Heart right ventricle (tissue), 16 donors: ENCODE results near the gene SHISAL2B. TPM values are rescaled to one million over a fixed set of nuclear protein-coding genes. Genes with fewer than 3 reads are reported as not detected.
"Not testable (repeated sequence)": the region's sequence is repeated elsewhere in the genome, so short reads cannot be mapped to it uniquely, and the experiment has no call there.

ENCODE experiments used
- ATAC-seq, 8 donors: fragments of 200-7000 bp; cut with Tn5 transposase; one replicate each; pipeline ENCODE4 v1.9.1; 2020; ENCODE audit warnings: mild to moderate bottlenecking in 8 of 8, moderate library complexity in 8 of 8, moderate number of reproducible peaks in 1 of 8
- DNase-seq, 2 donors: peaks; one replicate each; pipeline ENCODE4 v3.0.0-alpha.2; 2020
- H3K27ac ChIP-seq, 10 donors: fragments of 200-600 bp; sonication (generic) in 2 of 10; one replicate each; pipeline versions ENCODE4 v1.5.0 to v1.8.0; 2020 to 2022; ENCODE audit warnings: mild to moderate bottlenecking in 3 of 10
- H3K27me3 ChIP-seq, 7 donors: fragments of 200-600 bp; one replicate each; pipeline ENCODE4 v1.8.0; 2021 to 2022; ENCODE audit warnings: mild to moderate bottlenecking in 2 of 7
- H3K36me3 ChIP-seq, 9 donors: fragments of 200-600 bp; sonication (generic) in 1 of 9; one replicate each; pipeline versions ENCODE4 v1.5.0 to v1.8.0; 2020 to 2022; ENCODE audit warnings: mild to moderate bottlenecking in 2 of 9
- H3K4me1 ChIP-seq, 9 donors: fragments of 200-600 bp; sonication (generic) in 1 of 9; one replicate each; pipeline versions ENCODE4 v1.5.0 to v1.8.0; 2020 to 2022; ENCODE audit warnings: mild to moderate bottlenecking in 4 of 9
- H3K4me3 ChIP-seq, 10 donors: fragments of 200-600 bp; sonication (generic) in 2 of 10; one replicate each; pipeline versions ENCODE4 v1.5.0 to v1.8.0; 2020 to 2022; ENCODE audit warnings: mild to moderate bottlenecking in 7 of 10, moderate library complexity in 2 of 10
- H3K9me3 ChIP-seq, 11 donors: fragments of 200-600 bp in 10 of 11; sonication (generic) in 2 of 11; one replicate each; pipeline versions ENCODE4 v1.5.0 to v1.8.0; 2013 to 2022; ENCODE audit warnings: mild to moderate bottlenecking in 2 of 11, control low read depth in 1 of 11, moderate library complexity in 1 of 11
- CTCF ChIP-seq, 9 donors: fragments of 200-600 bp; sonication (generic) in 2 of 9; IDR thresholded peaks; one replicate each; pipeline versions ENCODE4 v1.5.0 to v1.8.0; 2021 to 2022; ENCODE audit warnings: antibody characterized with exemption in 9 of 9, mild to moderate bottlenecking in 5 of 9, moderate library complexity in 1 of 9
- WGBS, 2 donors: extraction: QIAGEN DNeasy Blood & Tissue Kit; methylation state at CpG; one replicate each; pipeline ENCODE4 v1.1.7; 2013; ENCODE audit warnings: inconsistent platforms in 1 of 2; 5-methylcytosine and 5-hydroxymethylcytosine counted together
- intact Hi-C, 10 donors: fragments of 100-400 bp; cut with DNase I; formaldehyde crosslinking; loops; one replicate each; pipeline versions ENCODE4 v1.11.1 to v1.14.2; 2022
- polyA plus RNA-seq, 2 donors: library from polyadenylated mRNA; stranded (reverse); fragments of 200-250 nt; gene quantifications; one replicate each; pipeline ENCODE4 v1.2.3, GENCODE V29; 2013
- total RNA-seq, 10 donors: library from RNA; stranded (reverse); fragmentation: NEBNext Ultra II Directional in 3 of 10; extraction: Animal tissue kit (Norgen Biotek cat#: 25700) in 3 of 10; gene quantifications; one replicate each; pipeline versions ENCODE4 v1.2.1 to v1.2.4, GENCODE V29; 2021 to 2023
- donor health status: Arrhythmogenic right ventricular cardiomyopathy.
- donor health status: ischemic (EF 13 %, LVEDD 7.1; RV severe dilation, severe dysfunction).
- donor health status: healthy with polysubstance abuse.
- donor health status: DM: no; HTN: yes; CAD: no.
- donor health status: DM: no; HTN: no; CAD: no.
- donor health status: ischemic (EF 25% LVEDD 6.9; RV normal size, moderate dysfunction).
- donor health status: ischemic (EF 25% LVEDD 5.7; RV mildly dilated, moderate dysfunction).
- donor health status: healthy.
- donor health status: DM: yes; HTN: yes; CAD: no.
- donor health status: Ischemic cardiomyopathy.
- donor health status: ischemic (EF 35%, LVEDD 5.7; RV mildly dilated, moderate dysfunction).
- donor health status: nonischemic (EF 11% LVEDD 7.7; RV severe dilation, severe dysfunction).
- donor health status: DM: yes; HTN: yes; CAD: no.
- donor health status: PGD.
- donor health status: ischemic (EF 29% LVEDD 5.4; RV normal size, mild dysfunction).
- donor health status: nonischemic (EF 23%, LVEDD 6.1; RV moderate dilation, normal function).

Gene SHISAL2B
- total and polyA plus RNA-seq, 12 donors = not detected

GRCh38 chr5:64707191-64707590 is 16.9 kb downstream of the SHISAL2B start:
- peaks cover 0 to 22% (median 4%) of the 10 kb centered on the region in 7 donors for H3K27me3 ChIP-seq
- ATAC-seq (no peak), DNase-seq (no peak)
- WGBS, 2 donors = 68 to 76% methylated on average over 2 of the region's 2 CpGs
- H3K36me3 ChIP-seq = no peaks in the 10 kb centered on the region
- intact Hi-C loops = no loop called here
- H3K4me1 ChIP-seq = no peaks in the 10 kb centered on the region
- no peak for TF ChIP-seq CTCF (IDR thresholded peaks at IDR 0.05)
- H3K27ac ChIP-seq = no peak overlapping the region
- H3K9me3 ChIP-seq = peaks cover 0 to 3% (median 0%) of the 10 kb centered on the region in 11 donors
- H3K4me3 ChIP-seq = no peak overlapping the region

GRCh38 chr5:64714495-64714894 is 24.2 kb downstream of the SHISAL2B start:
- H3K27me3 ChIP-seq, H3K4me1 ChIP-seq, DNase-seq, H3K27ac ChIP-seq, H3K9me3 ChIP-seq, ATAC-seq, intact Hi-C loops, H3K36me3 ChIP-seq, H3K4me3 ChIP-seq: not testable (repeated sequence)
- WGBS, 2 donors = 87 to 88% methylated on average over 7 to 12 of the region's 16 CpGs

GRCh38 chr5:64722588-64722987 is 32.3 kb downstream of the SHISAL2B start:
- intact Hi-C loops = no loop called here
- peaks cover 0 to 72% (median 15%) of the 10 kb centered on the region in 9 donors for H3K36me3 ChIP-seq
- H3K27me3 ChIP-seq = no peaks in the 10 kb centered on the region
- TF ChIP-seq CTCF (IDR thresholded peaks at IDR 0.05) = no peak
- H3K27ac ChIP-seq = no peak overlapping the region
- H3K4me3 ChIP-seq = no peak overlapping the region
- no peak for DNase-seq
- 82 to 98% methylated on average over 3 of the region's 3 CpGs for WGBS, 2 donors
- ATAC-seq = no peak
- H3K4me1 ChIP-seq = no peaks in the 10 kb centered on the region
- no peaks in the 10 kb centered on the region for H3K9me3 ChIP-seq

GRCh38 chr5:64727150-64727549 is 36.8 kb downstream of the SHISAL2B start:
- Histone ChIP-seq H3K36me3 (peaks cover 0 to 82% (median 9%) of the 10 kb centered on the region in 9 donors), H3K27ac (no peak overlapping the region), H3K27me3 (no peaks in the 10 kb centered on the region), H3K9me3 (no peaks in the 10 kb centered on the region), H3K4me3 (no peak overlapping the region), H3K4me1 (no peaks in the 10 kb centered on the region)
- TF ChIP-seq CTCF (IDR thresholded peaks at IDR 0.05) = no peak
- no peak for ATAC-seq
- DNase-seq = no peak
- intact Hi-C loops = no loop called here
- WGBS, 2 donors = 96% methylated on average over 2 of the region's 2 CpGs

GRCh38 chr5:64742411-64742810 is 52.1 kb downstream of the SHISAL2B start:
- no peak for TF ChIP-seq CTCF (IDR thresholded peaks at IDR 0.05)
- no peak for DNase-seq

More at GRCh38 chr5:64742411-64742810, 52.1 kb downstream of the SHISAL2B start:
- intact Hi-C loops = no loop called here
- H3K4me3 ChIP-seq = no peak overlapping the region
- no peaks in the 10 kb centered on the region for H3K27me3 ChIP-seq
- H3K36me3 ChIP-seq = peaks cover 0 to 46% (median 5%) of the 10 kb centered on the region in 9 donors
- 88 to 95% methylated on average over 1 of the region's 1 CpG for WGBS, 2 donors
- no peaks in the 10 kb centered on the region for H3K9me3 ChIP-seq
- no peak for ATAC-seq
- no peak overlapping the region for H3K27ac ChIP-seq
- H3K4me1 ChIP-seq = peaks cover 0 to 12% (median 4%) of the 10 kb centered on the region in 9 donors
